Spleen (tissue), 7 donors: ENCODE measurements around the gene RANBP3L.

ENCODE experiments used
- CTCF ChIP-seq, 11 experiments: fragments of 200-600 bp in 7 of 11; fragments of 450-650 bp in 4 of 11; sonication (generic) in 4 of 11; IDR thresholded peaks in 8 of 11; conservative IDR thresholded peaks in 3 of 11; 1 replicate in 7 of 11; 2 replicates in 4 of 11; pipeline versions ENCODE4 v1.4.0 to v1.8.0; 2016 to 2021; ENCODE audit warnings: antibody characterized with exemption in 11 of 11, inconsistent platforms in 4 of 11, mild to moderate bottlenecking in 1 of 11
- POLR2A ChIP-seq, 3 donors: fragments of 450-650 bp; IDR thresholded peaks; one replicate each; pipeline ENCODE4 v1.5.1; 2017; ENCODE audit warnings: antibody characterized with exemption in 3 of 3, mild to moderate bottlenecking in 1 of 3
- POLR2AphosphoS5 ChIP-seq, 3 donors: sonication (generic); formaldehyde crosslinking; IDR thresholded peaks; one replicate each; pipeline ENCODE4 v1.5.1; 2017; ENCODE audit warnings: antibody characterized with exemption in 3 of 3
- donor health status: DM: no; HTN: no; CAD: no; lungs with moderate emphysema.
- donor health status: DM: no; HTN: no; CAD: no.
- donor health status: DM: no; HTN: no; CAD: no.

GRCh38 chr5:36311956-36312355, 10.3 kb upstream of the RANBP3L start:
- TF ChIP-seq CTCF (IDR thresholded peaks at IDR 0.05 in 8 of 11, conservative IDR thresholded peaks at IDR 0.05 in 3 of 11) (no peak), POLR2AphosphoS5 (IDR thresholded peaks at IDR 0.05) (no peak), POLR2A (IDR thresholded peaks at IDR 0.05) (no peak)
